Progenitor cell of endocrine pancreas (in vitro differentiated cells): Measurements from ENCODE around the gene SLC12A6. TPM values are rescaled to one million over a fixed set of nuclear protein-coding genes. Genes with fewer than 3 reads are reported as not detected.

Source experiments
- DNase-seq: peaks from one replicate; pipeline ENCODE4 v3.0.0; 2021; ENCODE audit warnings: low spot score; ENCODE audit not compliant: unreplicated experiment
- H3K27ac Mint-ChIP-seq: 2 replicates; pipeline ENCODE4 v1.8.0; 2021; ENCODE audit warnings: mild to moderate bottlenecking, moderate library complexity, mixed read lengths
- H3K27me3 Mint-ChIP-seq: 2 replicates; pipeline ENCODE4 v1.8.0; 2021; ENCODE audit warnings: mixed read lengths
- H3K36me3 Mint-ChIP-seq: 2 replicates; pipeline ENCODE4 v1.8.0; 2022; ENCODE audit warnings: mixed read lengths; ENCODE audit not compliant: insufficient read depth
- H3K4me1 Mint-ChIP-seq: 2 replicates; pipeline ENCODE4 v1.8.0; 2021; ENCODE audit warnings: low read depth, mixed read lengths
- H3K4me3 Mint-ChIP-seq: 2 replicates; pipeline ENCODE4 v1.8.0; 2021; ENCODE audit warnings: low read depth, mild to moderate bottlenecking, moderate library complexity, mixed read lengths
- H3K9me3 Mint-ChIP-seq: 2 replicates; pipeline ENCODE4 v1.8.0; 2021; ENCODE audit warnings: low read depth, mixed read lengths
- CTCF ChIP-seq: fragments of 200-600 bp; sonication (generic); IDR thresholded peaks from one replicate; pipeline ENCODE4 v1.5.0; 2021; ENCODE audit warnings: antibody characterized with exemption, mild to moderate bottlenecking; ENCODE audit not compliant: unreplicated experiment
- total RNA-seq: library from RNA; stranded (reverse); gene quantifications from 2 replicates; pipeline ENCODE4 v1.2.1, GENCODE V29; 2021

SLC12A6 gene
- total RNA-seq, 1 donor from 2014 or later = 30.9 TPM

GRCh38 chr15:34327906-34328305, 9.7 kb downstream of the SLC12A6 start:
- TF ChIP-seq CTCF = no peak
- Mint-ChIP-seq H3K36me3 (peaks cover 1% of the 10 kb centered on the region), H3K9me3 (no peaks in the 10 kb centered on the region), H3K4me3 (no peak overlapping the region), H3K4me1 (no peaks in the 10 kb centered on the region), H3K27ac (no peak overlapping the region), H3K27me3 (no peaks in the 10 kb centered on the region)
- no peak for DNase-seq

GRCh38 chr15:34325368-34325767, 12.2 kb downstream of the SLC12A6 start:
- no peak for TF ChIP-seq CTCF
- H3K4me1 Mint-ChIP-seq = no peaks in the 10 kb centered on the region
- H3K27me3 Mint-ChIP-seq = no peaks in the 10 kb centered on the region
- no peak for DNase-seq
- H3K27ac Mint-ChIP-seq = no peak overlapping the region
- no peak overlapping the region for H3K4me3 Mint-ChIP-seq
- no peaks in the 10 kb centered on the region for H3K9me3 Mint-ChIP-seq
- H3K36me3 Mint-ChIP-seq = no peaks in the 10 kb centered on the region

GRCh38 chr15:34324933-34325332, 12.6 kb downstream of the SLC12A6 start:
- H3K4me1 Mint-ChIP-seq = no peaks in the 10 kb centered on the region
- no peak for TF ChIP-seq CTCF
- H3K27ac Mint-ChIP-seq = no peak overlapping the region
- H3K36me3 Mint-ChIP-seq = no peaks in the 10 kb centered on the region
- H3K4me3 Mint-ChIP-seq = no peak overlapping the region
- DNase-seq = no peak
- no peaks in the 10 kb centered on the region for H3K27me3 Mint-ChIP-seq
- H3K9me3 Mint-ChIP-seq = no peaks in the 10 kb centered on the region

- no peak for DNase-seq
- Mint-ChIP-seq H3K27me3 (no peaks in the 10 kb centered on the region), H3K9me3 (no peaks in the 10 kb centered on the region), H3K4me1 (peaks cover 5% of the 10 kb centered on the region), H3K36me3 (no peaks in the 10 kb centered on the region), H3K27ac (no peak overlapping the region), H3K4me3 (no peak overlapping the region)
- TF ChIP-seq CTCF = no peak
These were observed 14.4 kb downstream of the SLC12A6 start for GRCh38 chr15:34323217-34323616.

GRCh38 chr15:34318277-34319079, 19.1 kb downstream of the SLC12A6 start:
- peak overlapping the region; percentile 91 for H3K27ac Mint-ChIP-seq
- H3K36me3 Mint-ChIP-seq = peaks cover 2% of the 10 kb centered on the region
- H3K9me3 Mint-ChIP-seq = no peaks in the 10 kb centered on the region
- H3K27me3 Mint-ChIP-seq = no peaks in the 10 kb centered on the region
- DNase-seq = no peak
- TF ChIP-seq CTCF = no peak
- H3K4me1 Mint-ChIP-seq = peaks cover 12% of the 10 kb centered on the region
- peak overlapping the region; percentile 89 for H3K4me3 Mint-ChIP-seq
